Loucy (cell line): ENCODE measurements around the gene PKIB.

Source experiments
- EZH2phosphoT487 ChIP-seq: fragments of 200-600 bp; IDR thresholded peaks from 2 replicates; pipeline ENCODE4 v1.6.1; 2018; ENCODE audit warnings: antibody characterized with exemption, mild to moderate bottlenecking, moderate library complexity, borderline replicate concordance
- TF ChIP-seq, protein P1 (sequence below): fragments of 200-600 bp; sonication (generic); conservative IDR thresholded peaks from 2 replicates; pipeline ENCODE4 v1.5.1; 2014; ENCODE audit warnings: mild to moderate bottlenecking, antibody characterized with exemption, low read length

DNA sequence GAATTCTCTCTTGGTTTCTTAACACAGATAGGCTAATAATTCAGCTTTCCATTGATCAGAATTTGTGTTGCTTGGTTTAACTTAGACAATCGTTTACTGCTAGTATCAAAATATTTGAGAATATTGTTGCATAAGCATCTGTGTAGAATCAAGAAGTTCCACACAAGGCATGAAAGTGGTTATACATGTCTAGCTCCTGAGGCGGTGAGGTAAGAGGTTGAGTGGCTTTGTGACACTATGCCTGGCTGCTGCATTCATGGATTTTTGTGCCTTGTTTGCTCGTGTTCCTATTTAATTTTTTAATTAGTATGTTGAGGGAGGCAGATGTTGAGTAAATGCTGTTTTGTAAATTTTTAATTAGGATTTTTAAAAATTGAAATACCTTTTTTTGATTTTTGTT, 10.2 kb downstream of the PKIB start:
- TF ChIP-seq, protein P1, sequence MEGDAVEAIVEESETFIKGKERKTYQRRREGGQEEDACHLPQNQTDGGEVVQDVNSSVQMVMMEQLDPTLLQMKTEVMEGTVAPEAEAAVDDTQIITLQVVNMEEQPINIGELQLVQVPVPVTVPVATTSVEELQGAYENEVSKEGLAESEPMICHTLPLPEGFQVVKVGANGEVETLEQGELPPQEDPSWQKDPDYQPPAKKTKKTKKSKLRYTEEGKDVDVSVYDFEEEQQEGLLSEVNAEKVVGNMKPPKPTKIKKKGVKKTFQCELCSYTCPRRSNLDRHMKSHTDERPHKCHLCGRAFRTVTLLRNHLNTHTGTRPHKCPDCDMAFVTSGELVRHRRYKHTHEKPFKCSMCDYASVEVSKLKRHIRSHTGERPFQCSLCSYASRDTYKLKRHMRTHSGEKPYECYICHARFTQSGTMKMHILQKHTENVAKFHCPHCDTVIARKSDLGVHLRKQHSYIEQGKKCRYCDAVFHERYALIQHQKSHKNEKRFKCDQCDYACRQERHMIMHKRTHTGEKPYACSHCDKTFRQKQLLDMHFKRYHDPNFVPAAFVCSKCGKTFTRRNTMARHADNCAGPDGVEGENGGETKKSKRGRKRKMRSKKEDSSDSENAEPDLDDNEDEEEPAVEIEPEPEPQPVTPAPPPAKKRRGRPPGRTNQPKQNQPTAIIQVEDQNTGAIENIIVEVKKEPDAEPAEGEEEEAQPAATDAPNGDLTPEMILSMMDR: no peak
- no peak for TF ChIP-seq EZH2phosphoT487
